Tibial nerve (tissue), 3 donors: ENCODE data around the gene MFSD11.

Experiments used
- POLR2A ChIP-seq, 2 donors: fragments of 450-650 bp; IDR thresholded peaks; one replicate each; pipeline ENCODE4 v1.6.1; 2017; ENCODE audit warnings: antibody characterized with exemption in 2 of 2, mild to moderate bottlenecking in 2 of 2, moderate library complexity in 2 of 2
- TF ChIP-seq, protein P1 (sequence below), 5 experiments: fragments of 200-600 bp in 3 of 5; fragments of 450-650 bp in 2 of 5; sonication (generic) in 3 of 5; IDR thresholded peaks; one replicate each; pipeline ENCODE4 v1.5.1; 2016 to 2019; ENCODE audit warnings: antibody characterized with exemption in 5 of 5, mild to moderate bottlenecking in 3 of 5, moderate library complexity in 2 of 5

DNA sequence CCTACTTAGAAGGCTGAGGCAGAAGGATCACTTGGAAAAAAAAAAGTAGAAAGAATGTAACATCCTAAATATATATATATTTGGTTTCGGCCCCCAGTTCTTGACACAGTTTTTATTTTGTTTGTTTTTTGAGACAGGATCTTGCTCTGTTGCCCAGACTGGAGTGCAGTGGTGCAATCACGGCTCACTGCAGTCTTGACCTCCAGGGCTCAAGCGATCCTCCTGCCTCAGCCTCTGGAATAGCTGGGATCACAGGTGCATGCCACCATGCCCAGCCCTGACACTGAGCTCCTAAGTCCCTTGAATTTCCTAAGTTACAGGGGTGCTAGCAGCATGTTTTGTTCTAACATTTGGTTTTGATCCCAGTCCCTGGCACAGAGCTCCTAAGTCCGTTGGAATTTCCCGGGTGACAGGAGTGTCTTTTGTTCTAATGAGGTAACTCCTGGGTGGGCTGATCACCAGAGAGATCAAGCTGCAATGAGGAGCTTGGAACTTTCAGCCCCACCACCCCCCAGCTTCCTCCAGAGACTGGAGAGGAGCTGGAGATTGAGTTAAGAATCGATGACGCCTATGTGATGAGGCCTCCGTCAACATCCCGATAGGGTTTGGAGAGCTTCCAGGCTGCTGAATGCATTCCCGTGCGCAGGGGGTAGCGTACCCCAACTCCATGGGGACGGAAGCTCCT, 47.2 kb upstream of the MFSD11 start:
- TF ChIP-seq, protein P1, sequence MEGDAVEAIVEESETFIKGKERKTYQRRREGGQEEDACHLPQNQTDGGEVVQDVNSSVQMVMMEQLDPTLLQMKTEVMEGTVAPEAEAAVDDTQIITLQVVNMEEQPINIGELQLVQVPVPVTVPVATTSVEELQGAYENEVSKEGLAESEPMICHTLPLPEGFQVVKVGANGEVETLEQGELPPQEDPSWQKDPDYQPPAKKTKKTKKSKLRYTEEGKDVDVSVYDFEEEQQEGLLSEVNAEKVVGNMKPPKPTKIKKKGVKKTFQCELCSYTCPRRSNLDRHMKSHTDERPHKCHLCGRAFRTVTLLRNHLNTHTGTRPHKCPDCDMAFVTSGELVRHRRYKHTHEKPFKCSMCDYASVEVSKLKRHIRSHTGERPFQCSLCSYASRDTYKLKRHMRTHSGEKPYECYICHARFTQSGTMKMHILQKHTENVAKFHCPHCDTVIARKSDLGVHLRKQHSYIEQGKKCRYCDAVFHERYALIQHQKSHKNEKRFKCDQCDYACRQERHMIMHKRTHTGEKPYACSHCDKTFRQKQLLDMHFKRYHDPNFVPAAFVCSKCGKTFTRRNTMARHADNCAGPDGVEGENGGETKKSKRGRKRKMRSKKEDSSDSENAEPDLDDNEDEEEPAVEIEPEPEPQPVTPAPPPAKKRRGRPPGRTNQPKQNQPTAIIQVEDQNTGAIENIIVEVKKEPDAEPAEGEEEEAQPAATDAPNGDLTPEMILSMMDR (IDR thresholded peaks at IDR 0.05) = no peak
- TF ChIP-seq POLR2A (IDR thresholded peaks at IDR 0.05) = no peak
